Measurements from ENCODE around the gene ZNF132. TPM values are rescaled to one million over a fixed set of nuclear protein-coding genes. Genes with fewer than 3 reads are reported as not detected.
A peak's percentile ranks its signal among the peaks of the same experiment; 100 is the strongest.

The ZNF132 gene
- total RNA-seq, 4 donors from 2014 or later = 4.1 to 8.6 (median 6.2) TPM

GRCh38 chr19:58475714-58476497 lies 36.0 kb upstream of the ZNF132 start, which contains the start of gene ZNF446:
TSS of gene ZNF446 (plus strand) at chr19:58476352. CDS start at chr19:58477219, 867 bp downstream.
- Histone ChIP-seq H3K9me3 (no peaks in the 10 kb centered on the region), H3K4me3 (peak within 1 kb of the TSS; percentile 59 to 71), H3K4me1 (peaks cover 0 to 27% (median 12%) of the 10 kb centered on the region in 3 donors), H3K36me3 (peaks cover 0 to 67% of the 10 kb centered on the region in 2 donors), H3K27ac (peak within 1 kb of the TSS; percentile 68 to 94 (median 89)), H3K27me3 (no peaks in the 10 kb centered on the region)
- WGBS, 2 donors (ENCODE audit: low coverage in 1 of 2) = 0% methylated on average over 1 to 2 of the region's 64 CpGs
- ATAC-seq = peak; percentile 95
- TF ChIP-seq POLR2AphosphoS5 (IDR thresholded peaks at IDR 0.05) = peak; percentile 80
- no peak for TF ChIP-seq EP300 (IDR thresholded peaks at IDR 0.05)
- TF ChIP-seq CTCF (IDR thresholded peaks at IDR 0.05) = no peak
- peak; percentile 45 to 56 for TF ChIP-seq POLR2A (IDR thresholded peaks at IDR 0.05)

DNA sequence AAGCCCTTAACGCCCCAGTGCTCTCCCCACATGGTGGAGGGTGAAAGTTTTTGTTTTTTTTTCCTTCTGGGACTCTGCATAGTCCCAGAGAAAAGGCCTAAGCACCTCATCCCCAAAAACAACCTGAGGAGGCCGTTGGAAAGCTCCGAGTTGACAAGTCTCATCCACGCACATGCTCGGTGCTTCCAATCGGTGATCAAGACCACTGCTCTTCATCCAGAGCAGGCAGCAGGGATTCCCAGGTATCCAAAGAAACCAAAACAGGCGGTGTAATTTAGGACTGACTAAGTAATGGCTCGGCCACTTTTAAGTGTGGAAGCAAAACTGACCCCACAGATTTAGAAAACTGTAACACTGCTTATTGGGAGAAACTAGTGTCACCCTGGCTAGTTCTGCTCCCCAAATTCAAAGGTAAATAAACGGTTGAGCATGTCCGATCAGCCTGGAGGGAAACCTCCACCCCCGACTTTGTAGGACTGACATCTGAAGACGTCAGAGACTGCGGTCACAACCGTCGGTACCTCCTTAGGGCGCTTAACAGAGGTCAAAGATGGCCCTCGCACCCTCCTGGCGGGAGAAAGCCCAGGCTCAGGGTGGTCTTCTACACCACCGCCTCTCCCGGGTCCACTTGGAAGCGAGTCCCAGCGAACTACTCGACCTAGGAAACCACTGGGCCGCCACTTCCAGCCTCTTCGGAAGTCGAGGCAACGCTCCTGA lies 35.2 kb upstream of the ZNF132 start:
- peaks cover 0 to 27% (median 12%) of the 10 kb centered on the region in 3 donors for H3K4me1 ChIP-seq
- ATAC-seq = no peak
- peaks cover 0 to 67% of the 10 kb centered on the region in 2 donors for H3K36me3 ChIP-seq
- TF ChIP-seq POLR2AphosphoS5 (IDR thresholded peaks at IDR 0.05) (no peak), CTCF (IDR thresholded peaks at IDR 0.05) (no peak), POLR2A (IDR thresholded peaks at IDR 0.05) (no peak), EP300 (IDR thresholded peaks at IDR 0.05) (no peak)
- no peaks in the 10 kb centered on the region for H3K27me3 ChIP-seq
- H3K9me3 ChIP-seq = no peaks in the 10 kb centered on the region
- WGBS, 2 donors (ENCODE audit: low coverage in 1 of 2) = 44 to 58% methylated on average over 5 to 7 of the region's 27 CpGs
- peak overlapping the region; percentile 68 to 94 (median 89) for H3K27ac ChIP-seq
- peak overlapping the region; percentile 59 to 71 for H3K4me3 ChIP-seq

DNA sequence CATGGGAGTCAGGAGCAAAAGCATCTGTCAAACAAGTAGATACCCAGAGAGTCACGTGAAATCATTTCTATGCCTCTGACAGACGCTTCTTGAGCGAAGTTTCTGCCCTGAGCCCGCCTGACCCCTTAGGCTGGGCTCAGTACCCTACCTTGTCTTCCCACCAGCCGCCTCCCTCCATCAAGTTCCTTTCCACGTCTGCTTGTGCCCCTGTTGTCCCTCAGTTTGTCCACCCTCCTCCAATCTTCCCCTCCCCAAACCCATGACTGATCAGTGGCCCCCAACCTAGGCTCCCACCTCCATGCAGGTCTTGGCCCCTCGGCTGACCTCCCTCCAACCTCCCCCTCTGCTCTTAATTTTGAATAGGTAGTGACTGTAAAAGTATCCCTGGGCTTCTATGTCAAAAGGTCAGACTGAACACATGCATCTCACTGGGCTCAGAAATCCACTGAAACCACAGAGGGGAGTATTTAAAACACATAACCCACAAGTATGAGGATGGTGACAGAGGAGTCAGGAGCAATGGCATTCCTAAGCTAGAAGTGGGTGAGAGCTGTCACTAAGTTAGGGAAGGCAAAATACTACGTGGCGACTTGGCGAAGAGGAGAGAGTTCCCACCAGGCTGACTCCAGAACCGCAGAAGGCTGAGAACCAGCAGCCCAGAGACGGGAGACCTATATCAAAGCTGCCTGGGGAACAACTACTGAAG lies 34.5 kb upstream of the ZNF132 start:
- WGBS, 2 donors (ENCODE audit: low coverage in 1 of 2) = 73 to 78% methylated on average over 11 to 12 of the region's 12 CpGs
- Histone ChIP-seq H3K9me3 (no peaks in the 10 kb centered on the region), H3K27me3 (no peaks in the 10 kb centered on the region), H3K36me3 (peaks cover 0 to 67% of the 10 kb centered on the region in 2 donors), H3K27ac (peak overlapping the region in 3 of 4 donors; percentile 87 to 94 (median 91)), H3K4me1 (peaks cover 0 to 27% (median 12%) of the 10 kb centered on the region in 3 donors), H3K4me3 (no peak overlapping the region)
- no peak for ATAC-seq
- TF ChIP-seq EP300 (IDR thresholded peaks at IDR 0.05) = no peak
- TF ChIP-seq POLR2A (IDR thresholded peaks at IDR 0.05) = no peak
- TF ChIP-seq CTCF (IDR thresholded peaks at IDR 0.05) = no peak
- no peak for TF ChIP-seq POLR2AphosphoS5 (IDR thresholded peaks at IDR 0.05)

GRCh38 chr19:58473775-58474174 lies 33.8 kb upstream of the ZNF132 start:
- Histone ChIP-seq H3K27me3 (no peaks in the 10 kb centered on the region), H3K4me1 (peaks cover 0 to 32% (median 12%) of the 10 kb centered on the region in 3 donors), H3K36me3 (peaks cover 0 to 64% of the 10 kb centered on the region in 2 donors), H3K27ac (no peak overlapping the region), H3K9me3 (no peaks in the 10 kb centered on the region), H3K4me3 (no peak overlapping the region)
- no peak for ATAC-seq
- TF ChIP-seq POLR2A (IDR thresholded peaks at IDR 0.05) = no peak
- no peak for TF ChIP-seq POLR2AphosphoS5 (IDR thresholded peaks at IDR 0.05)
- TF ChIP-seq EP300 (IDR thresholded peaks at IDR 0.05) = no peak
- TF ChIP-seq CTCF (IDR thresholded peaks at IDR 0.05) = no peak

Measured in gastroesophageal sphincter (tissue), 4 donors.